ENCODE results near the gene OR2T3.
"Not testable (repeated sequence)": the region's sequence is repeated elsewhere in the genome, so short reads cannot be mapped to it uniquely, and the experiment has no call there.

The OR2T3 gene

GRCh38 chr1:248475660-248476059 lies 2.5 kb downstream of the OR2T3 start:
- DNase-seq = not testable (repeated sequence)

- DNase-seq = peak; percentile 40
Observed at GRCh38 chr1:248481686-248482579, 8.8 kb downstream of the OR2T3 start.

DNA sequence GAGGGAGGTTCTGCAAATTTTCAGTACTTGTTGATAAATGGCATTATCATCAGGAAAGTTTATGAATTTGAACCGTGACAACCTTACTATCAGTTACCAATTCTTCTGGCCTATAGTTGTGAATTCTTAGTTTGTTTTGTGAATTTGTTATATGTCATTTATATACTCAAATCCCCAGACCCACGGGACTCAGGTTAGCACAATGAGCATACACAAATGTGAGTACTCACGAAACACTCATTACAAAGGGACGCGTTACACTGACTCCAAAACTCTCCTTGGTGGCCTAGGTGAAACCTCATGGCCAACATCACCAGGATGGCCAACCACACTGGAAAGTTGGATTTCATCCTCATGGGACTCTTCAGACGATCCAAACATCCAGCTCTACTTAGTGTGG lies 15.1 kb downstream of the OR2T3 start, which contains the start of gene OR2T5:
Gene OR2T5 (plus strand): TSS at position 301 of the 400 bp plus-strand sequence. CDS start 0 bp downstream, at position 301.
- not testable (repeated sequence) for DNase-seq

DNA sequence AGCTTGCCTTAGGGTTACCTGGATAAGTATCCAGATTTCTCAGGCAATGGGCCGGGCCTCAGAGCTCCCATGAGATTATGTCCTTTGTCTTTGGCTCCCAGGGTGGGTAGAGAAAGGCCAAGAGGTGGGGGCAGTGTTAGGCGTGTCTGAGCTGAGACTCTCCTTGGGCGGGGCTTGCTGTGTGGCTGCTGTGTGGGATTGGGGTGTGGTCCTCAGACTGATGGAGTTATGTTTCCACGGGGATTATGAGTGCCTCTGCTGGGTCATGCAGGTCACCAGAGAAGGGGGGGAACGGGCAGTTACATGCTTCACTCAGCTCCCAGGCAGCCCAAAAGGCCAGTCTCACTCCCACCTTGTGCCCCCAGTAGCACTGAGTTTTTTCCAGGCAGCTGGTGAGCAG lies 23.5 kb downstream of the OR2T3 start:
- not testable (repeated sequence) for DNase-seq

DNA sequence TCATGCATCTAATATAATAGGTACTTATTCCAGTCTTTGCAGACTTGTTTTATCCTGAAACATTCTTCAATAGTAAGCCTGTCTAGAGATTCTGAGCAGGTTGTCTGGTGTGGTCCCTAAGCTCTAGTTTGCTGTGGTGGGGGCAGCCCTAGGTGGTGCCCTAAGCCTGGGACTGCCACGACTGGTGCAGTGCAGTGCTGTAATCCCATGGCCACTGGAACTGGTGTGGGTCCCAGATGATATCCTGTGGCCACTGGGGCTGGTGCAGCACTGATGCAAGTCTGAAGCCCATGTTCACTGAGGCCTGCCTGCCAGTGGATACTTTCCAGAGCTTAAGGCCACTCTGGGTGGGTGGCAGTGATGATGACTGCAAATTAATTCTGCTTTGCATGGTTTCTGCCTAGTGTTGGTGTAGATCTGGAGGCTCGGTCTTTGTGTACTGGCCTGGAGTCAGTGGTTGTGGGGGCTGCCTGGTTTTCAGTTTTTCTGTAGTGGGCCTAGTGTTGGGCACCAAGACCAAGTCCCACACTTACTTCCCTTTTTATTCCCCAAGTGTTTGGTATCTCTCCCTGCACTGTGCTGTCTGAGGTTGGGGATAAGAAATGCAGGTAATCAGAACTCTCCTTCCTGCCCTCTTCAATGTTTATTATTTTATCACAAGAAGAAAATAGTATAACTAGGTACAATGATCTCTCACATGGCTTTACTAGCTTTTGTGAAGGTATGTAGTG lies 27.3 kb downstream of the OR2T3 start:
- DNase-seq = not testable (repeated sequence)

DNA sequence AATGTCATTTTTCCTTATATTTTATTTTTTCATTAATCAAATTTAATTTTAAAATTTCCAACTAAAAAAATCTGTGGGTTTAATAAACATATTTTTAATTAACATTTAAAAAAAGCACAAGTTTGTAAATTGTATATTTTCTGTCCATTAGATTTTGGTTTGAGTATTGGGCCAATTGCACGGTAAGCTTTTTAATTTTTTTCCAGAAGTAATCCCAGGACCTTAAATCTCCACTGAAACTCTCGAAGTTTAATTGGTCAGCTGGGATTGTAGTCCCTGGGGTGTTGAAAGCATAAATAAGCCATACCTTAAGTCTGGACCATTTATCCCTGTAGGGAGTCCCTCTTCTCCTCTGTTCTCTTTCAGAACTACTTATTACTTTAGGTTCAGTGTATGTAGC lies 34.6 kb downstream of the OR2T3 start, which contains the start of gene OR2G6:
Gene OR2G6 (plus strand): TSS at position 301 of the 400 bp plus-strand sequence. CDS start 13,574 bp downstream, outside the sequence.
- not testable (repeated sequence) for DNase-seq

GRCh38 chr1:248510217-248510616 lies 37.1 kb downstream of the OR2T3 start:
- DNase-seq = not testable (repeated sequence)

GRCh38 chr1:248521856-248522255 lies 48.7 kb downstream of the OR2T3 start:
- no peak for DNase-seq

Measured in CD4-positive, alpha-beta T cell treated with Interleukin-17A for 1 hour (primary cell).